Uterus (tissue), 4 donors: Measurements from ENCODE around the gene ADAMTS18. TPM values are rescaled to one million over a fixed set of nuclear protein-coding genes. Genes with fewer than 3 reads are reported as not detected.

Source experiments
- DNase-seq, 2 donors: peaks; one replicate each; pipeline ENCODE4 v3.0.0-alpha.2; 2019 to 2020
- H3K27ac ChIP-seq, 2 donors: fragments of 200-600 bp; sonication (generic); 1 replicate in 1 of 2; 2 replicates in 1 of 2; pipeline ENCODE4 v1.5.1; 2016 to 2018
- H3K27me3 ChIP-seq, 2 donors: fragments of 200-600 bp; sonication (generic); one replicate each; pipeline ENCODE4 v1.5.1; 2018 to 2019; ENCODE audit warnings: control low read depth in 1 of 2
- H3K36me3 ChIP-seq, 2 donors: fragments of 200-600 bp; sonication (generic); one replicate each; pipeline ENCODE4 v1.5.1; 2019; ENCODE audit warnings: control low read depth in 1 of 2
- H3K4me1 ChIP-seq, 2 donors: fragments of 200-600 bp; sonication (generic); one replicate each; pipeline ENCODE4 v1.5.1; 2018 to 2019; ENCODE audit warnings: control low read depth in 1 of 2
- H3K4me3 ChIP-seq, 2 donors: fragments of 200-600 bp; sonication (generic); 1 replicate in 1 of 2; 2 replicates in 1 of 2; pipeline ENCODE4 v1.5.1; 2018 to 2019; ENCODE audit warnings: mild to moderate bottlenecking in 1 of 2
- H3K9me3 ChIP-seq, 2 donors: fragments of 200-600 bp; sonication (generic); one replicate each; pipeline ENCODE4 v1.5.1; 2019; ENCODE audit warnings: control low read depth in 1 of 2
- CTCF ChIP-seq, 4 experiments: fragments of 200-600 bp in 2 of 4; fragments of 450-650 bp in 2 of 4; sonication (generic) in 2 of 4; IDR thresholded peaks; one replicate each; pipeline ENCODE4 v1.5.1; 2016 to 2019; ENCODE audit warnings: antibody characterized with exemption in 4 of 4, mild to moderate bottlenecking in 2 of 4, moderate library complexity in 1 of 4
- POLR2A ChIP-seq, 2 donors: fragments of 450-650 bp; IDR thresholded peaks; one replicate each; pipeline ENCODE4 v1.6.1; 2016; ENCODE audit warnings: antibody characterized with exemption in 2 of 2, mild to moderate bottlenecking in 1 of 2, moderate library complexity in 1 of 2
- intact Hi-C: fragments of 100-400 bp; cut with DNase I; formaldehyde crosslinking; loops from one replicate; pipeline ENCODE4 v1.15.1; 2023; ENCODE audit warnings: low total_unique reads
- total RNA-seq, 4 donors: library from RNA; depleted of rRNA in 3 of 4; stranded (reverse); fragments of >200 nt in 3 of 4; gene quantifications; one replicate each; pipeline versions ENCODE4 v1.1.0 to v1.2.4, GENCODE V29; 2014 to 2023
- donor health status: DM: yes; HTN: yes; CAD: no.

ADAMTS18 gene
- total RNA-seq, 4 donors from 2014 or later: 3.5 to 5.3 TPM; not detected in 2

- no peak for DNase-seq
- H3K27me3 ChIP-seq: no peaks in the 10 kb centered on the region
- no peaks in the 10 kb centered on the region for H3K9me3 ChIP-seq
- no peaks in the 10 kb centered on the region for H3K4me1 ChIP-seq
- TF ChIP-seq CTCF (IDR thresholded peaks at IDR 0.05) (no peak), POLR2A (IDR thresholded peaks at IDR 0.05) (no peak)
- H3K27ac ChIP-seq: no peak overlapping the region
- H3K36me3 ChIP-seq: no peaks in the 10 kb centered on the region
- intact Hi-C loops: no loop called here
- no peak overlapping the region for H3K4me3 ChIP-seq
Observed at GRCh38 chr16:77328274-77328673, 106.6 kb downstream of the ADAMTS18 start.

GRCh38 chr16:77327717-77328116 is 107.1 kb downstream of the ADAMTS18 start:
- Histone ChIP-seq H3K9me3 (no peaks in the 10 kb centered on the region), H3K4me3 (no peak overlapping the region), H3K4me1 (no peaks in the 10 kb centered on the region), H3K27me3 (no peaks in the 10 kb centered on the region), H3K36me3 (no peaks in the 10 kb centered on the region), H3K27ac (no peak overlapping the region)
- intact Hi-C loops: no loop called here
- DNase-seq: no peak
- no peak for TF ChIP-seq CTCF (IDR thresholded peaks at IDR 0.05)
- no peak for TF ChIP-seq POLR2A (IDR thresholded peaks at IDR 0.05)

GRCh38 chr16:77324729-77325128 is 110.1 kb downstream of the ADAMTS18 start:
- TF ChIP-seq CTCF (IDR thresholded peaks at IDR 0.05): no peak
- TF ChIP-seq POLR2A (IDR thresholded peaks at IDR 0.05): no peak
- H3K27me3 ChIP-seq: no peaks in the 10 kb centered on the region
- no peak for DNase-seq
- no peaks in the 10 kb centered on the region for H3K36me3 ChIP-seq
- H3K27ac ChIP-seq: no peak overlapping the region
- H3K9me3 ChIP-seq: no peaks in the 10 kb centered on the region
- intact Hi-C loops: no loop called here
- H3K4me3 ChIP-seq: no peak overlapping the region
- no peaks in the 10 kb centered on the region for H3K4me1 ChIP-seq

GRCh38 chr16:77323695-77324094 is 111.1 kb downstream of the ADAMTS18 start:
- no peak for TF ChIP-seq CTCF (IDR thresholded peaks at IDR 0.05)
- no peak for TF ChIP-seq POLR2A (IDR thresholded peaks at IDR 0.05)
- no peak overlapping the region for H3K27ac ChIP-seq
- no peak for DNase-seq
- H3K4me1 ChIP-seq: no peaks in the 10 kb centered on the region
- H3K36me3 ChIP-seq: no peaks in the 10 kb centered on the region
- no peaks in the 10 kb centered on the region for H3K27me3 ChIP-seq
- H3K9me3 ChIP-seq: no peaks in the 10 kb centered on the region
- intact Hi-C loops: no loop called here
- H3K4me3 ChIP-seq: no peak overlapping the region

- no peak for DNase-seq
- no peaks in the 10 kb centered on the region for H3K9me3 ChIP-seq
- no peak overlapping the region for H3K4me3 ChIP-seq
- H3K27me3 ChIP-seq: no peaks in the 10 kb centered on the region
- no peak overlapping the region for H3K27ac ChIP-seq
- intact Hi-C loops: no loop called here
- H3K4me1 ChIP-seq: no peaks in the 10 kb centered on the region
- no peak for TF ChIP-seq POLR2A (IDR thresholded peaks at IDR 0.05)
- TF ChIP-seq CTCF (IDR thresholded peaks at IDR 0.05): no peak
- no peaks in the 10 kb centered on the region for H3K36me3 ChIP-seq
Observed at GRCh38 chr16:77322757-77323156, 112.1 kb downstream of the ADAMTS18 start.
